GM19240 (cell line): ENCODE results near the gene NME3.

Source experiments
- DNase-seq: peaks from one replicate; pipeline ENCODE4 v3.0.0; 2011; ENCODE audit warnings: low spot score; ENCODE audit not compliant: insufficient read length

The NME3 gene

DNA sequence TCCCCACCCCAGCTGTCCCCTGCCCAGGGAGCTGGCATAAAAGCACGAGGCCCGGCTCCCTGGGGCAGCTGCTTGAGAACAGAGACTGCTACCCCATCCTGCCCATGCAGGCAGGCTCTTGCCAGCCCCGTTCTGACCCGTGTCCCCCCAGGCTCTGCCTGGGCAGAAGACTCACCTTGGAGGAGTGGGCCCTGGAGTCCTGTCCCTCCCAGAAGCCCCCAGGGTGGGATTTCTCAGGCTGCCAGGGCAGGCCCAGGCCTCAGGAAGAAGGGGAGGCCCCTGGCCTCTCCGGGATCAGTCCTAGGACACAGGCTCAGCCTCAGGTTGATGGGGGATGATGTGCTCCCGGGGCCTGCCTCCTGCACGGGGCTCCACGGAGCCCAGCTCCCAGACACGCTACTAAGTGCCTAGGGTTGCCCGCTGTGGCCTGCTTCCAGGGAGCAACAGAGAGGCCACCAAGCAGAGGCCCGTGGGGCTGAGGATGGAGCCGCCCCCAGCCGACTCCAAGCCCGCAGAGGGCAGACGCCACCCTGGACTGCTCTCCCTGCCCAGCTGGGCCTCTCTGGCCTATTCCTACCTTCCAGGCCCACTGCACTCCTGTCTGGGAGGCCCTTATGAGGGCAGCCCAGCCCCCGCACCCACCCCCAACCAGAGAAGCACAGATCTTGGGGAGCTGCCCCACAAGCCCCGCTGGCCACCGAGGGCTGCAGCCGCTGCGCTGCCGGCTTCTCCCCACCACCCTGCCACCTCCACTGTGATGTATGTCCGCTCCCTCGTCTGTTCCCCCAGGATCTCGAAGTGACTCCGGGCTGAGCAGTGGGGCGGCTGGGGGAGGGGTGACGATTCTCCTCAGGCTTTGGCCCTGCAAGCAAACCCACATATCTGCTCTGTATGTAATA, 1.7 kb downstream of the NME3 start:
- no peak for DNase-seq

DNA sequence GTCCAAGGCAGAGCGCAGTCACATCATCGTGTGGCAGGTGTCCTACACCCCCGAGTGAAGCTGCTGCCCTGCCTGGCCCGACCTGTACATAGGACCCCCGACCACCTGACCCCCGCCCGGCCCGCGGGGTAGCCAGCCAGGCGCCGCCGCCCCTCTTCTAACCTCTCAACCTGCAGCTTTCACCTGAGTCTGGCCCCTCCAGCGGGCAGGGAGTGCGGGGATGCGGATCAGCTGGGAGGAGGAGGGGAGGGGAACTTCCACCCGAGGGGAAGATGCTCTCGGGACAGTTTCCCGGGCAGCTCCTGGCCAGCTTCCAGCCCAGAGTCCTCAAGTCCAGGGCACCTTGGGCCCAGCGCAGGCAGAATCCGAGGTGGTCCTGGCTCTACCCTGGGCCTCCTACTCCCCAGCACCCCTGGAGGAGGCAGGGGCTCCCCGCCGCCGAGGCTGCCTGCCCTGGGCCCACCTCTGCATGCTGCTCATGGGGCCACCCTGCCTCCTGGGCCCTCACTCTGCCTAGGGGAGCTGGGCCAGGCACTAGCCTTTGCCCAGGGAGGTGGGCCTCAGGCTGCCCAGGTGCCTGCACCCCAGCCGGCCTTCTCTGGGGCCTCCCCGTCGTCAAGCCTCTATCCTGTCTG, 2.5 kb downstream of the NME3 start:
- no peak for DNase-seq

DNA sequence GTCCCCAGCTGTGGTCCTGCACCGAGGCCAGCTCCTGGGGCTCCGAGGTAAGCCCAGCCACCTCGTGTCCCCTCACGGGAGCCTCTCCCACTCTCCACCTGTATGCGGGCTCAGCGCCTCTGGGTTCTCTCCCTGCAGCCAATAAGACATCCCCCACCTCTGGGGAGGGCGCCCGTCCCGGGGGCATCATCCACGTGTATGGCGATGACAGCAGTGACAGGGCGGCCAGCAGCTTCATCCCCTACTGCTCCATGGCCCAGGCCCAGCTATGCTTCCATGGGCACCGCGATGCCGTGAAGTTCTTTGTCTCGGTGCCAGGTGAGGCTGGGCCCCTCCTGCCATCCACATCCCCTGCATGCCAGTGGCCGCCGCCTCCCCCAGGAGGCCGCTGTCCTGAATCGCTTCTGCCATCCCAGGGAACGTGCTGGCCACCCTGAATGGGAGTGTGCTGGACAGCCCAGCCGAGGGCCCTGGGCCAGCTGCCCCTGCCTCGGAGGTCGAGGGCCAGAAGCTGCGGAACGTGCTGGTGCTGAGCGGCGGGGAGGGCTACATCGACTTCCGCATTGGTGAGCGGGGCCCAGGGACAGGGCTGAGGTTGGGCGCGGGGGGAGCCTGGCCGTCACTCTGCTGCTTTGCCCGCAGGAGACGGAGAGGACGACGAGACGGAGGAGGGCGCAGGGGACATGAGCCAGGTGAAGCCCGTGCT, 3.1 kb downstream of the NME3 start:
- DNase-seq: no peak

DNA sequence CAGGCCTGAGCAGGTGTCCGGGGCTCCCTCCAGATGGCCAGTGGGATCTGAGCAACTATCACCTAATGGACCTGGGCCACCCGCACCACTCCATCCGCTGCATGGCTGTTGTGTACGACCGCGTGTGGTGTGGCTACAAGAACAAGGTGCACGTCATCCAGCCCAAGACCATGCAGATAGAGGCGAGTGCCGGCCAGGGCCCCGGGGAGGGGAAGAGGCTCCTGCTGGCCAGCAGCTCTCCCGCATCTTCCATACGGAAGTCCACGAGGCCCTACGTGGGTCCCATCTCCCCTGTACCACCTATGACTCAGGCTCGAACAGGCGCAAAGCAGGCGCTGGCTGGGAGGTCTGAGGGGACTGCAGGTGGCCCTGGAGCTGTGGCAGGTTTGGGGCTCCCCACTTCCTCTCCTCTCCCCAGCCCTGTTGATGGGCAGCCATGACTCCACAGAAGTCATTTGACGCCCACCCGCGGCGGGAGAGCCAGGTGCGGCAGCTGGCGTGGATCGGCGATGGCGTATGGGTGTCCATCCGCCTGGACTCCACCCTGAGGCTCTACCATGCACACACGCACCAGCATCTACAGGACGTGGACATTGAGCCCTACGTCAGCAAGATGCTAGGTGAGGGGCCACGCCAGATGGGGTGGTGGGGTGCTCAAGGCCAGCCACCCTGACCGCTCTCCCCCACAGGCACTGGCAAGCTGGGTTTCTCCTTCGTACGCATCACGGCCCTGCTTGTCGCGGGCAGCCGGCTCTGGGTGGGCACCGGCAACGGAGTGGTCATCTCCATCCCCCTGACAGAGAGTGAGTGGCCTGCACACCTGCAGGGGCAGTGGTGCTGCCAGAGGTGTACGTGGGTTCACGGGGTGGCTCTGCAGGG, 4.0 kb downstream of the NME3 start:
- DNase-seq: no peak

DNA sequence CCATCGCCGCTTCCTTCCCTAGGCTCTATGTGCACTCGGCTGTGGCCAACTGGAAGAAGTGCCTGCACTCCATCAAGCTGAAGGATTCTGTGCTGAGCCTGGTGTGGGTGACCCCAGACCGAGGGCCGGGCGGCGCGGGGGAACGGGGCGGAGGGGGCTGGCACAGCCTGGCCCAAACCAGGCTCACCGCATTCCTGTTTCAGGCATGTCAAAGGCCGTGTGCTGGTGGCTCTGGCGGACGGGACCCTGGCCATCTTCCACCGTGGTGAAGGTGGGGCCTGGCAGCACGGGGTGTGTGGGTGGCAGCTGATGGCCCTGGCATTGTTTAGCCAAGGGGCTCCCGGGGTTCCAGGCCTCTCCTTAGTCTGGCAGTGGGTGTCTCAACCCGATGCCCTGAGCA, 4.6 kb downstream of the NME3 start:
- no peak for DNase-seq

DNA sequence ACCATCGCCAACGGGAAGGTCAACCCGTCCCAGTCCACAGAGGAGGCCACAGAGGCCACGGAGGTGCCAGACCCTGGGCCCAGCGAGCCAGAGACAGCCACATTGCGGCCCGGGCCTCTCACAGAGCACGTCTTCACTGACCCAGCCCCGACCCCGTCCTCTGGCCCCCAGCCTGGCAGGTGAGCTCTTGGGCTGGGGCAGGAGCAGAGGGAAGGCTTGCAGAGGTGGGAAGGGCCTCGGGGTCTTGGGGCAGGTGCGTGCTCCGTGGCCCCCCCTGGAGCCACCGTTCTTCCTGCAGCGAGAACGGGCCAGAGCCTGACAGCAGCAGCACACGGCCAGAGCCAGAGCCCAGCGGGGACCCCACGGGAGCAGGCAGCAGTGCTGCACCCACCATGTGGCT, 5.1 kb downstream of the NME3 start:
- DNase-seq: no peak

DNA sequence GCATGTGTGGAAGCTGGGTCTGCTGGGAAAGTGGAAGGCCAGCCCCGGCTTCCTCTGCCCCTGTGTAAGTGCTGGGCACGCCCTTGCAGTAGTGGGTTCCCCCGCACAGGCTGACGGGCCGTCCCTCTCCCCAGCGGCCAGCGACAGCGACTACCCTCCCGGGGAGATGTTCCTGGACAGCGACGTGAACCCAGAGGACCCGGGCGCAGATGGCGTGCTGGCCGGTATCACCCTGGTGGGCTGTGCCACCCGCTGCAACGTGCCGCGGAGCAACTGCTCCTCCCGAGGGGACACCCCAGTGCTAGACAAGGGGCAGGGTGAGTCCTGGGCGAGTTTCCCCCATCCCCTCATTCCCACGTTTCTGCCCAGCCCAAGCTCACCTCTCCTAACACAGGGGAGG, 5.5 kb downstream of the NME3 start:
- DNase-seq: no peak

DNA sequence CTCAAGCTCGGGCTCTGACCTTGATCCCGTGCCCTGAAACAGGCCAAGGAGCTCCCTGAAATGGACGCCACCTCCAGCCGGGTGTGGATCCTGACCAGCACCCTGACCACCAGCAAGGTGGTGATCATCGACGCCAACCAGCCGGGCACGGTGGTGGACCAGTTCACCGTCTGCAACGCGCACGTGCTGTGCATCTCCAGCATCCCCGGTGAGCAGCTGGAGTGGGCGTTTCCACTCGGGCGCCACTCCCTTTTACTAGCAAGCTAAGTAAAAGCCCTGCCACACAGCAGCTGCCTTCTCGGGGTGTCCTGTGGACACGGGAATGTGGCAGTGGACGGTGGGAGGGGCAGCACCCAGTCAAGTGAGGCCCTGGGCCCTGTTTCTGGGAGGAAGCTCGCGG, 6.4 kb downstream of the NME3 start:
- no peak for DNase-seq

DNA sequence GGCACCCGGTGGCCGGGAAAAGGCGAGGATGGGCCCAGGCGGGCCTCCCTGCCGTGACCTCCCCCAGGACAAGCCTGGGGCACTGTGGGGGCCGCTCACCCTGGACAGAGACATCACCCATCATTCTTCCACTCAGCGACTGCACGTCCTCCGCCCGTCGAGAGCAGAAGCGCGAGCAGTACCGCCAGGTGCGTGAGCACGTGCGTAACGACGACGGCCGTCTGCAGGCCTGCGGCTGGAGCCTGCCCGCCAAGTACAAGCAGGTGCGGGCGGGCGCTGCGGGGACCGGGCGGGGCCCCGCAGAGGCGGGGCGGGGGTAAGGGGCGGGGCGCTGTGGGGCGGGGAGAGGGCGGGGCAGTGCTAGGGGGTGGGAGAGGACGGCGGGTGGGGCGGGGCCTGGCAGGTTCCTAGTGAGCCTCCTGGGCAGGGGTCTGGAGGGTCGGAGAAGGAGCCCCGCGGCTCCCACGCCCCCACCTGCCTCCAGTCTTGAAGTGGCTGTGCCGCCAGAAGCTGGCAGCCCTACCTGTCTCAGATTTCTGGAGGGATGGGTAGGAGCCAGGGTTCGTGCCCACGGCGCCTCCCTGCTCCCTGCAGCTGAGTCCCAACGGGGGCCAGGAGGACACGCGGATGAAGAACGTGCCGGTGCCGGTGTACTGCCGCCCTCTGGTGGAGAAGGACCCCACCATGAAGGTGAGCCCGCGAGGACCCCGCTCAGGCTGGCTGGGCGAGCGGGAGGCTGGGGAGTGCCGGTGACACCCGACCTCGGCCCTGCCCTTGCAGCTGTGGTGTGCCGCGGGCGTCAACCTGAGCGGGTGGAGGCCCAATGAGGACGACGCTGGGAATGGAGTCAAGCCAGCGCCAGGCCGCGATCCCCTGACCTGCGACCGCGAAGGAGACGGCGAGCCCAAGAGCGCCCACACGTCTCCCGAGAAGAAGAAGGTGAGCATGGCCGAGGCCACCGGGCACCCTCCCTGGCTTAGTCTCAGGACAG, 7.5 kb downstream of the NME3 start:
- no peak for DNase-seq

DNA sequence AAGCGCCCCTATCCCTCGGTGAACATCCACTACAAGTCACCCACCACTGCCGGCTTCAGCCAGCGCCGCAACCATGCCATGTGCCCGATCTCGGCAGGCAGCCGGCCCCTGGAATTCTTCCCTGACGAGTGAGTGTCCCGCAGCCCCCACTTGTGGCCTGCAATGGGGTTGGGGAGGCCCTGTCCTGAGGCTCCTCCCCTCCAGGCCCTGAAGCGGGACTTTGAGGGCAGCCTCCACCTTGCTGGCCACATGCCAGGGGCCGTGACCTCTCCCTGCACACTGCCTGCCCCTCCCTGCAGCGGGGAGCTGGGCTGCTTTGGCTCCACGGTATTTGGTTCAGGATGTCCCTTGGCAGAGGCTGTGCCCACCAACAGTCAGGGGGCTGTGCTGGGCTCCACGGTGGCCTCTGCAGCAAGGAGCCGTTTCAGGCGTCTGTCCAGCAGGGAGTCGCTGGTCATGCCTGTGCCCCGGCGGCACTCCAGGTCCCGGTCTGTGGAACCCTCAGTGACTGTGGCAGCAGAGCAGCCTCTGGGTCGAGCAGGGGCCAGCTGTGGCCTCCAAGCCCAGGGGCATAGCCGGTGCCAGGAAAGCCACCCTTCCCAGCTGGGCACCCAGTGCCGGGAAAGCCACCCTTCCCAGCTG, 8.3 kb downstream of the NME3 start:
- no peak for DNase-seq

DNA sequence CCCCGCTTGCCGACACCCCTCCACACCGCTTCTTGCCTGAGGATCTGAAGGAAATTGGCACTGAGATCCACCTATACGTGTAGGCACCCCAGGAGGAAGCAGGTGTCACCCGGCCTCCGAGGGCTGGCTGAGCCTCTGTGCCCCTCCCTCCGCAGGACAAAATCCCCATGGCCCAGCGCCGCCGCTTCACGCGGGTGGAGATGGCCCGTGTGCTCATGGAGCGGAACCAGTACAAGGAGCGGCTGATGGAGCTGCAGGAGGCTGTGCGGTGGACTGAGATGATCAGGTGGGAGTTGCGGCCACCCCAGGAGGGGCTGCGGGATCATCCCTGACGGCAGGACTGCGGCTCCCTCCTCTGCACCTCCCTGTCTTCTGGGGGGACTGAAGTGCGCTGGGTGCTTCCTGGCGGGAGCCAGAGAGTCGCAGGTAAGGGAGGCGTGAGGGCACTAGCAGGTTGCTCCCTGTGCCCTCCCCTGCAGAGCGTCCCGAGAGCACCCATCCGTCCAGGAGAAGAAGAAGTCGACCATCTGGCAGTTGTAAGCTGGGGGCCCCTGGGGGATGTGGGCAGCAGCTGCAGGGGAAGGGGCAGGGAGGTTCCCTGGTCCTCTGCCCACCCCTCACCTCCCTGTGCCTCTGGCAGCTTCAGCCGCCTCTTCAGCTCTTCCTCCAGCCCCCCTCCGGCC, 9.0 kb downstream of the NME3 start:
- no peak for DNase-seq

DNA sequence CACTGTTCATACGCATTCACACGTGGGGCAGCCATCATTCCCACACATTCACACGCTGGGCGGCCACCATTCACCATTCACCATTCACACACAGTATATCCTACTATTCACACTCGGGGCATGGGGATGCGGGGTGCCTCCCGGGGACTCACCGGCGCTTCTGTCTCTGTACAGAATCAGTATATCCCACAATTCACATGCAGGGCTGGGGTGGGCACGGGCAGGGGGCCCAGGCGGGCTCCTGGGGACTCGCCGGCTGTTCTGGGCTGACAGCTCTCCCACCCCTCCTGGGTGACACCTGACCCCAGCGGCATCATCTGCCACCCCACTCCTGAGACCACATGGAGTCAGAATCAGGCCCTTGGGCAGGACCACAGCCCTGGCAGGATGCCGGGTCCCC, 9.6 kb downstream of the NME3 start:
- no peak for DNase-seq

DNA sequence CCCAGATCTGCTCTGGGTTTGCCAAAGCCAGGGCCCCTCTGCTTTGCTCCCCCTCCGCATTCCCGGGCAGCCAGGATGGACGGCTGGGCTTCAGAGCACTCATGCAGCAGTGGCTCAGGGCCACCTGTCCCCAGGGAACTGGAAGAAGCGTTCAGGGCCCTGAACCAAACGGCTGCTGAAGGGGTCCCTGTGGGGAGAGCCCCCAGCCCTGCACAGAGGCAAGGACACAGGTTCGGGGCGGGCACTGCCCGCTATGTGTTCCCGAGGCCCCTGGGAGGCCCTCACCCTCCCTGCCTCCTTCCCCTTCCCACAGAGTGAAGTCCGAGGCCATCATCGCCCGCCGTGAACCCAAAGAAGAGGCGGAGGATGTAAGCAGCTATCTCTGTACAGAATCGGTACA, 10.4 kb downstream of the NME3 start:
- DNase-seq: no peak

DNA sequence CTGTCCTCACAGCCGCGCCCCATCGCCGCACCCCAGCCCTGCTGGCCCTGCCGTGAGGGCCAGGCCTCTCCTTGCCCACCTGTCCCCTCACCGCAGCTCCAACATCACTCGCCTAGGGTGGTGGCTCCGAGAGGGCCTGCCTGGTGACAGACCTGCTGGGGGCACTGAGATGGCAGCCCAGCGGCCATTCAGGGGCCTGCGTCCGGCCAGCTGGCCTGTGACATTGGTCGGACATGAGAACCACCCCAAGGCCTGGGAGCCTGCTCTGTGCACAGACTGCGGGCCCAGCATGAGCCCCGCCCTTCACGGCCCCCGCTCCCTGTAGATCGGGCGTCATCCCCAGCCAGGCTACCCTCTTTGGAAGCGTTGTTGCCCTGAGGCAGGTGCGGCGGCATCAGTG, 11.8 kb downstream of the NME3 start:
- no peak for DNase-seq

DNA sequence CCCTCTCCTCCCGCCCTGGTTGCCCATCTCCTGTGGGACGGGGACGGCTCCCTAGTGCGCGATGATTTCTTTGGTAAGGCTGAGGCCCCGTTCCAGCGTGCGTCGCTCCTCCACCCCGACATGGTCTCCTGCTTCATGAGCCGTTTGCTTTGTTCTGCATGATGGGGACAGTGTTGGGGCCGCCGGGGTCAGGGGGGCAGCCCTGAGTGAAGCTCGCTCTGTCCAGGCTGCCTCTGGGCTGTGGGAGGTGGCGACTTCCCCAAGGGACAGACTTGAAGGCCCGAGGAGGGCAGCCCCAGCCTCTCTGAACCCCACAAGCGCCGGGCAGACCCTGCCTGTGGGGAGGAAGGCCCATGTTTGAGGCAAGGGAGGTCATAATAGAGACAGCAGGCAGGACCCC, 12.4 kb downstream of the NME3 start:
- no peak for DNase-seq

DNA sequence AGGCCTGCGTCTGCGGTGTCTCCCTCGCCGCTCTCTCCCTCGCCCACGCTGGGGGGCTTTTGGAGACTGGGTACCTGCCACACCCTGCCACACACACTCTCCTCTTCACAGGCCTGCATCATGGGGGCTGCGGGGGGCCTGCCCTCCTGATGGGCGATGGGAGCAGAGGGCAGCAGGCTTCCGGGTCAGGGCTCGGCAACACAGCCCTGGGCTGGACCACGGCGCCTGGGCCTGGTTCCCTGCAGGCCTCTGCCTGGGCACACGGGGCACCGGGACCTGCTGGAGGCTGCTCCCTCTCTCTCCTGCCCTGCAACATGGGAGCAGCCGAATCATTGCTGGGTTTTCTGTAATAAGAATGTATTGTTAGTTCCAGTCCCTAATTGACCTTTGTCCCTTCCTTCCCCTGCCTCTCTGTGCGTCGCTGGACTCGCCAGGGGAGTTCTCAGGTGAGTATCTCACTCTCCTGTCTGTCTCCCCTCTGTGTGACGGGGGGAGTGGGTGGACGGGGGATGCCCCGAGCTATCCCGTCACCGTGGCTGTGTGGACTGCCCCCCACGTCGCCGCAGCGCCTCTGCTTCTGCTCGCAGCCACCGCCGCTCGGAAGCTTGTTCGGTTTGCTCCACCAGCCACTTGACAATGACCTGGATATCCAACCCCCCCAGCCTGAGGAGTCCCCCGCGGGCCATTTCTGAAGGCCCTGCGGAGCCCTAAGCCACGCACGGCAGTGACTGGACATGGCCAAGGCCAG, 13.5 kb downstream of the NME3 start:
- no peak for DNase-seq

DNA sequence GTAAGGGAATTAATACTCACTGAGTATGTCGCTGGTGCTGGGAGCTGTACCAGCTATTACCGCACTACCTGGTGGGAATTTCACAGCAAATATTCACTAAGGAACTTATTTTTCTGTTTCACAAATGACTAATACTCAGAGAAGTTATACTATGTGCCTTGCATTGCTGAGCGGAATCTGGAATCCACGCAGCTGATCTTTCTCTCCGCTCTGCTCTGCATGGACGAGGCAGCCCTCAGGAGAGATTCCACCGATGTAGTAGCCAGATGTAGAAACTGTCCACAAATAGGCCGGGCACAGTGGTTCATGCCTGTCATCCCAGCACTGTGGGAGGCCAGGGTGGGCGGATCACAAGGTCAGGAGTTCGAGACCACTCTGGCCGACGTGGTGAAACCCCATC, 17.1 kb downstream of the NME3 start:
- no peak for DNase-seq

DNA sequence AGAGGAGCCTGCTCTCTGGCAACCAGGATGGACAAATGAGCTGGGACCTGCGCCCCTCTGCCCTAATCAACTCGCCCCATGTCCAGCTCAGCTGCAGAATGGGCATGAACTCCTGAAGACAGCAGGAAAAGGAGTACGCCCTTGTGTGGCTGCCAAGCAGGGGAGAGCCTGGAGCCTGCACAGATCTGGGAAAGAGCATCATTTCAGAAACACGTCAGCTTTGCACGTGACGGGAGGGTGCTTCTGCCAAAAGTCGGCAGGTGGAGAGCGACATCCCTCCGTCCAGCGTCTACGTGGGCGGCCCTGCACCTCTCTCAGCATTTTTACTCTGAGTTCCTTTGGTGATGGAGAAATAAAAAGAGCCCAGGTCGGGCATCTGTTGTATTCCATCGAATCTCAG, 18.5 kb downstream of the NME3 start:
- DNase-seq: no peak
